GM18505 (cell line): ENCODE data around the gene MGLL.
A peak's percentile ranks its signal among the peaks of the same experiment; 100 is the strongest.

Experiments used
- ATAC-seq: cut with Tn5 transposase; IDR thresholded peaks from one replicate; pipeline ENCODE4 v1.9.1; 2021; ENCODE audit not compliant: unreplicated experiment
- POLR2A ChIP-seq: IDR thresholded peaks from 4 replicates; pipeline ENCODE4 v1.6.1; 2011; ENCODE audit warnings: borderline replicate concordance; ENCODE audit not compliant: insufficient read depth, insufficient read length; ENCODE audit errors: extremely low read depth

MGLL gene

GRCh38 chr3:127720161-127720823 lies 102.0 kb downstream of the MGLL start:
- peak; percentile 23 for TF ChIP-seq POLR2A

GRCh38 chr3:127719369-127719768 lies 102.9 kb downstream of the MGLL start:
- TF ChIP-seq POLR2A, result no peak
- ATAC-seq, result no peak

More at GRCh38 chr3:127720161-127720823, 102.0 kb downstream of the MGLL start:
- ATAC-seq, result no peak

GRCh38 chr3:127718916-127719290 lies 103.4 kb downstream of the MGLL start:
- no peak for ATAC-seq
- no peak for TF ChIP-seq POLR2A

- no peak for ATAC-seq
- TF ChIP-seq POLR2A, result no peak
Measured at GRCh38 chr3:127718245-127718915, 103.9 kb downstream of the MGLL start.

- ATAC-seq, result no peak
- TF ChIP-seq POLR2A, result no peak
Measured at GRCh38 chr3:127717357-127718244, 104.7 kb downstream of the MGLL start.

GRCh38 chr3:127716384-127716783 lies 105.9 kb downstream of the MGLL start:
- no peak for TF ChIP-seq POLR2A
- ATAC-seq, result no peak

- TF ChIP-seq POLR2A, result no peak
- no peak for ATAC-seq
Measured at GRCh38 chr3:127715532-127715931, 106.8 kb downstream of the MGLL start.

DNA sequence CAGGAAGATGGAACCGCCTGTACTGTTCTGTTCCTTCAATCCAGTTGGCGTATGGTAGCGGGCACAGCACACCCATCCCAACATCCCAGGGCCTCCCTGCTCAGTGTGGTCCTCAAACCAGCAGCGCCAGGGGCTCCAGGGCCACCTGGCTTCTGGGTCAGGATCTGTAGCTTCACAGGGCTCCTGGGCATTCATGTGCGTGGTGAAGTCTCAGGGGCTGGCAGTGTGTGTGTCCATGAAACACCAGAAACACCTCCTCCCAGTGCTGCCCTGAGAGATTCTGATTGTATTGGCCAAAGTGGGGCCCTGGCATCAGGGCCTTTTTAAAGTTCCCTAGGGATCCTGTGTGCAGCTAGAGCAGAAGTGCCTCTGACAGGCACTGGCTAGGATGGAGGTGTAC lies 107.4 kb downstream of the MGLL start:
- TF ChIP-seq POLR2A, result no peak
- ATAC-seq, result no peak

GRCh38 chr3:127714125-127714571 lies 108.2 kb downstream of the MGLL start:
- TF ChIP-seq POLR2A, result no peak
- ATAC-seq, result no peak

DNA sequence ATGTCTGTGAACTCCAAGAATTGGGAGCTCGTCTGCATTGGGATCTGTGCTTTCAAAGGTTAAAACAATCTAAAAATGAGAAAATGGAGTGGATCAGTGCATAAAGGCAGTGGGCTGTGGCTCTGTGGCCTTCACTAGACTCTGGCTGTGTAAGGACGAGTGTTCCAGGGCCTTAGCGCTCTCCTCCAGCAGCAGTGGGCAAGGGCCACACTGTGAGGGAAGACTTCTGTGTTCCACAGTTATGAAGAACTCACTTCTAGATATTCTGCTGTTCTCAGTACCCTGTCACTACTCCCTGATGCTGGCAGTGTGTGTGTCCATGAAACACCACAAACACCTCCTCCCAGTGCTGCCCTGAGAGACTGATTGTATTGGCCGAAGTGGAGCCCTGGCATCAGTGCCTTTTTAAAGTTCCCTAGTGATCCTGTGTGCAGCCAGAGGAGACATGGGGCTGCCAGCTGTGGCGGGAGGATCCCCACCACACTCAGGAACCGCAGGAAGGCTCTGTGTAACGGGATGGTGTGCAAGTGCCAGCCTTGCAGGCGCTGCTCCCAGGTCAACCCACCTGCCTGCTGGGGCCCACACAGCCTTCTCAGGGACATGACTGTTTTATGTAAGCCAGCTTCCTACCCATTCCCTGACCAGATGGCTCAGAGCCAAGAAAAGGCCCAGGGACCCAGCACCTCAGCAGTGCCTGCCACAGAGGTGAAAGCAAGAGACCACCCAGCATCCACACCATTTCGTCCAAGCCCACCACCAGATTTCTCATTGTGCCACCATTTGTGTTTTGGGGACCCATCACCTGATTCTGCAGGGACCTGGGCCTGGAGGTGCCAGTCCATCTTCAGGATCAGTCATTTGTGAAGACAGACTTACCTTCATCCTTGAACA lies 109.2 kb downstream of the MGLL start:
- no peak for ATAC-seq
- TF ChIP-seq POLR2A, result no peak

DNA sequence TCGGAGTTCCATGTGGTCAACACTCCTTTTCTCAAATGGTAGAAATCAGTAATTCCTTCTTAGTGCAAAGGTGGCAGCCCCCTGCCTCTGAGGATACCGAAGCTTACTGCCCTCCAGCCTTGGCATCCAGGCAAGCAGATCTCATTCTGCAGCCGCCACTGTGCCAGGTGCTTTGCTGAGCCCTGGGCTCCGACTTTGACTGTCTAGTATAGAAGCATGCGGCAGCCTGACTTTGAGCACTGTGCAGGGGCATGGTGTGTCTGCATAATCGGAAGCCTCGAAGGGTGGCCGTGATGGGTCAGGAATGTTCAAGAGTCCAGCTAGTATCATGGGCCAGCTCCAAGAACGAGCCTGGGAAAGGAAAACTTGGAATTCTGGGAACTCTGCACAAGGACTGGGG lies 109.9 kb downstream of the MGLL start:
- no peak for ATAC-seq
- TF ChIP-seq POLR2A, result no peak

- TF ChIP-seq POLR2A, result no peak
- ATAC-seq, result no peak
Measured at GRCh38 chr3:127711896-127712295, 110.4 kb downstream of the MGLL start.
